GM19023 (cell line): ENCODE results near the gene DDX25.

ENCODE experiments used
- ATAC-seq: cut with Tn5 transposase; IDR thresholded peaks from one replicate; pipeline ENCODE4 v1.9.1; 2021; ENCODE audit warnings: mild to moderate bottlenecking, moderate library complexity; ENCODE audit not compliant: unreplicated experiment

Gene DDX25

DNA sequence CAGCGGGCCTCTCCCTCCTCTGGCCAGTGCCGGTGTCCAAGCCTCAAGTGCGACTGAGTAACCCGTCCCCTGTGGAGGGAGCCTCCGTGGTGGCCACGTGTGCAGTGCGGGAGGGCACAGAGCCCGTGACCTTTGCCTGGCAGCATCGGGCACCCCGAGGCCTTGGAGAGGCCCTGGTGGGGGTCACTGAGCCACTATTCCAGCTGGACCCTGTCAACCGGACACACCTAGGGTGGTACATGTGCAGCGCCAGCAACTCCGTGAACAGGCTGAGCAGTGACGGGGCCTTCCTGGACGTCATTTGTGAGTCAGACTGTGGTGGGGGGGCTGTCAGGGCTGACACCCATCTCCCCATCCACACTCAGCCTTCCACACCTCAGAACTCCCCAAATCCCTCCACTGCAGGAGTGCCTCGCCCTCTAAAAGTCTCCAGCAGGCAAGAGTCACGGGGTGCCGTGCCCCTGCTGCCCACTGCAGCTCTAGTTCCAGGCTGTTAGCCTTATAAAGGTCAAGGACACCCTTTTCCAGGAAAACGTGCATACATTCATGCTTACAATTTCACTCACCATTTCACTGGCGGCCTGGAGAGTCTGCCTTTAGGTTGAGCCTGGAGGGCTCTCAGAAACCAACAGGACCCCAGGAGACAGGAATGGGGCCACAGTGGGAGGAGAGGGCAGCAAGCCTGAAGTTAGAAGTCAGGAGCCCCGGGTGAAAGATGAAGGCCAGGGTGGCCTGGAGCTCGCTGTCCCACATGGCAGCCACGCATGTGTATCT lies 44.2 kb downstream of the DDX25 start:
- no peak for ATAC-seq

DNA sequence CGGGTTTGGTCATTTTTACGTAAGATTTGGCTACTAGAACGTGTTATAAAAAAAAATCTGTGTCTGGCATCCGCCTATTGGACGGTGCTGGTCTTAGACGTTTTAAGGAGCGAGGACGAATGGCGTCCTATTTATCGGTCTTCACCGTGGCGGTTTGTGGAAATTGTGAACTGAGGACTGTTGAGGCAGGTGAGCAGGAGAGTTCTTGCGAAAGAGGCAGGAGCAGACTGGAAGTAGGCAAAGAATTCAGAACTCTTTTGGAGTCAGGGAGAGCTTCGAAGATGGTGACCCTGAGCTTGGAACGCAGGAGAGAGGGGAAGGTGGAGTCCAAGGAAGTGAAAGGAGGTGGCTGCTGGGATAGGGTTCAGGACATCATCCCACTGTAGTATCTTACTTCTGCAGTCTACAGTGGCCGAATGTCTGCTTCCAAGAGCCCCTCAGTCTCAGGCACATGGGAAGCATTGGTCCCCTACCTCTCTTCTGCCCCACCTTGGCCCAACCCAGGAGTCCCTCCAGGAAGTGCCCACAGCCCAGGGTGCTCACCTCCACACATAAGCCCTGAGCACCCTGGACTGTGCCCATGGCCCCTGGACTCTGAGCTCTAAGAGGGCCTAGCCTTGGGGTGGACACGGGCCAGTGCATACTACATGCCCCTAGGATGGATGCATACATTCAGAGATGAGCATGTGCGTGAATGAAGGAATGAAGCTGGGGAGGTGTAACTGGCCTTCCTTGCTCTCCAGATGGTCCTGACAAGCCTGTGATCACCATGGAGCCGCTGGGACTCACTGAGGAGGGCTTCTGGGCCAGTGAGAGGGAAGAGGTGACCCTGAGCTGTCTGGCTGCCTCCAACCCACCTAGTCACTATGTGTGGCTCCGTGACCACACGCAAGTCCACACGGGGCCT lies 45.2 kb downstream of the DDX25 start:
- ATAC-seq: no peak

DNA sequence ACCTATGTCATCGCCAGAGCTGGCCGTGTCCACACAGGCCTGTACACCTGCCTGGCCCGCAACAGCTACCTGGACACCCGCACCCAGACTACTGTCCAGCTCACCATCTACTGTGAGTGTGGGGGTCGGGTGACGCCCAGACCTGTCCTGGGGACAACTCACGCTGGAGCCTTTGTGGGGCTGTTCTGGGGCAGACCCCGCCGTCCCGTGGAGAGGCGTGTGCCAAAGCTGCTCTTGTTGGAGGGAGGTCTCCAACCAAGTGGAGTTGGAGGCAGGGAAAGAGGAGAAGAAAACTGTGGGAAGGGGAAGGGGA lies 45.8 kb downstream of the DDX25 start:
- ATAC-seq: no peak

DNA sequence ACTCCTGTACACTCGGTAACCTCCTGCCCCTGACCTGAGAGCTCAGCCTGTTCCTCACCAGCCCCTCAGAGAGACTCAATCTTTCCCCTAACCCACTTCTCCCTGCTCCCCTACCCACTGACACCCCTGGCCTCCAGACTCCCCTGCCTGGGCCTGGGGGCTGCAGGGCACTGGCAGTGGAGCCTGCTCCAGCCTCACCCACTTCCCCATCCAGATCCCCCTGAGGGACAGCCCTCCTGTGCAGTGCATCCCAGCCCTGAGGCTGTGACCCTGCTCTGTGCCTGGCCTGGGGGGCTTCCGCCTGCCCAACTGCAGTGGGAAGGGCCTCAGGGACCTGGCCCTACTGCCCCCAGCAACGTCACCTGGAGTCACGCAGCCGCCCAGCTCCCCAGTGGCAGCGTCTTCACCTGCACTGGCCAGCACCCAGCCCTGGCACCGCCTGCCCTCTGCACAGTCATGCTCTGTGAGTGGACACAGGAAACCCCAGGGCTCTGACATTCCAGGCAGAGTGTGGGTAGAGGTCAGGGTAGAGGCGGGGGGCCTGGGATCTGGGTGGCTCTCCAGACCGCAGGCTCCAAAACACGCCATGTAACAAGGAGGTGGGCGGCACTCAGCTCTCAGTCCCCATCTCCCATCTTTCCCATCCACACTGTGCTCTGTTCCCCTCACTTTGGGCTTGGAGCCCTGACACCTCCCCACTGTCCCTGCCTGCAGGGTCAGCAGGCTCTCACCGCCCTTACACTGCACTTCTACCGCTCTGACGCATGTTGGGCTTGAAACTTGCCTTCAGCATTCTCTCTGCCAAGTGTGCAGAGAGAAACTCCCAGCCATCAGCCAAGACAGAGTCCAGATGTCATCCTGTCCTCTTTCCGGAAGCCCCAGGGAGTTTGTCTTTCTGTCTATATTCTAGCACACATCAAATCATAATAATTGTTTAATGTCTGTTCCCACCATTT lies 46.7 kb downstream of the DDX25 start:
- ATAC-seq: no peak

DNA sequence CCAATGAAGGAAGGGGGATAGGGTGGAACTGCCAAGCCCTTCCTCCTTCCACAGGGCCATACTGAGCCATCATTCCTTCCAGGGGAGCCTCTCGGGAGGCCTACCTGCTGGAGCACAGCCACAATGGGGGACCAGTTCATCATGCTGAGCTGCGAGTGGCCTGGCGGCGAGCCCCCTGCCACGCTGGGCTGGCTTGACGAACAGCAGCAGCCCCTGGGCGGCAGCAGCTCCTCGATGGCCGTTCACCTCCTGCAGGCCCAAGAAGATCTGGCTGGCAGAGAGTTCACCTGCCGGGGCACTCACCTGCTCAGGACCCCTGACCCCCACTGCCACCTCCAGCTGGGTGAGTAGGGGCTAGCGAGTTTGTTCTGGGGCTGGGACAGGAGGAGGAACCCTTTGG lies 47.4 kb downstream of the DDX25 start:
- ATAC-seq: no peak

DNA sequence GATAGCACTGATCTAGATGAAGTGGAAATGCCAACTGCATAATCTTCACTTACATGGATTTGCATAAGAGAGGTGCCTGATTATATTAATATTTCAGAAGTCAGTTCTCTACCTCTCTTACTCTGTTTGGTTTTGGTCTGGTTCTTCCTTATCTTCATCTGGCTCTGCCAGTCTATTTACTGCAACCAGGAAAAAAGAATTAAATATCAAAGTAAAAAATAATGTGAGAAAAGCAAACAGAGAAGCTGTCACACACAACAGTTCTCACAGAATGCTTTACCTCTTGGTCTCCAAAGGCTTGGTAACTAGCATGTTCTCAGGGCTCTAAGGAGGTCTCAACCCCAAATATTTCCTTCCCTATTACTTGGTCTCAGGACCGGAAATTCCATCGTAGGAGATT lies 48.3 kb downstream of the DDX25 start:
- ATAC-seq: no peak

DNA sequence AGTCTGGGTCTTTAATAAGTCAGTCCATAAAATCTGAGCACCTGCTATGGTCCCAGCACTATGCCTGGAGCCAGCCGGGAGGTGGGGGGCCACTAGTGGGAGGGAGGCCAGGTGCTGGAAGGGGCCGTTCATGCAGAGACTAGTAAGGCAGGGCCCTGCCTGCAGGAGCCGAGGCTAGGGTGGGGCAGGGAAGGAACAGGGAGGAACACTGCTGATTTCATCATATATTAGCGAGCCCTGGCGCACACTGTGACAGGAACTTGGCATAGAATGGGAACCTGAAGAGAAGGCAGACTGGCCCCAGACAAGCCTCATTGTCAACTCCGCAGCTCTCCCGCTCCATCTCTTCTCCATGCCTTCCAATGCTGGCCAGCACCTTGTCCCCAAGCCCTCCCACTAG lies 48.7 kb downstream of the DDX25 start:
- no peak for ATAC-seq

DNA sequence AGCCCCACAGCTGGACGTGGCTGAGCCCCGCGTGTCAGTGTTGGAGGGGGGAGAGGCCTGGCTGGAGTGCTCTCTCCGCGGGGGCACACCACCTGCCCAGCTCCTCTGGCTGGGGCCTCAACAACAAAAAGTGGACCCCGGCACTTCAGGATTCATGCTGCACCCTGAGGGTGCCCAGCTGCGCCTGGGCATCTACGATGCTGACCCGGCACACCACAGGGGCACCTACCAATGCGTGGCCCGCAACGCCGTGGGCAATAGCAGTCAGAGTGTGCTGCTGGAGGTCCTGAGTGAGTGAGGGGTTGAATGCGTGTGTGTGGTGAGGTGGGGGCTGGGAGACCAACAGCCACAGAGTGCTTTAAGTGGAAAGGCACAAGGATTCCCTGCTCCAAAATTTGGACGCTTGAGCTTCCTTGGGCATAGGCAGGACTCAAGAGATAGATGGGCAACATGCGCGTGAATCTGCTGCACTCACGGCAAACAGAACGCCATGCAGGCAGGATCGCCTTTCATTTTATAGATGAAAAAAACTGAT lies 49.2 kb downstream of the DDX25 start:
- ATAC-seq: no peak

DNA sequence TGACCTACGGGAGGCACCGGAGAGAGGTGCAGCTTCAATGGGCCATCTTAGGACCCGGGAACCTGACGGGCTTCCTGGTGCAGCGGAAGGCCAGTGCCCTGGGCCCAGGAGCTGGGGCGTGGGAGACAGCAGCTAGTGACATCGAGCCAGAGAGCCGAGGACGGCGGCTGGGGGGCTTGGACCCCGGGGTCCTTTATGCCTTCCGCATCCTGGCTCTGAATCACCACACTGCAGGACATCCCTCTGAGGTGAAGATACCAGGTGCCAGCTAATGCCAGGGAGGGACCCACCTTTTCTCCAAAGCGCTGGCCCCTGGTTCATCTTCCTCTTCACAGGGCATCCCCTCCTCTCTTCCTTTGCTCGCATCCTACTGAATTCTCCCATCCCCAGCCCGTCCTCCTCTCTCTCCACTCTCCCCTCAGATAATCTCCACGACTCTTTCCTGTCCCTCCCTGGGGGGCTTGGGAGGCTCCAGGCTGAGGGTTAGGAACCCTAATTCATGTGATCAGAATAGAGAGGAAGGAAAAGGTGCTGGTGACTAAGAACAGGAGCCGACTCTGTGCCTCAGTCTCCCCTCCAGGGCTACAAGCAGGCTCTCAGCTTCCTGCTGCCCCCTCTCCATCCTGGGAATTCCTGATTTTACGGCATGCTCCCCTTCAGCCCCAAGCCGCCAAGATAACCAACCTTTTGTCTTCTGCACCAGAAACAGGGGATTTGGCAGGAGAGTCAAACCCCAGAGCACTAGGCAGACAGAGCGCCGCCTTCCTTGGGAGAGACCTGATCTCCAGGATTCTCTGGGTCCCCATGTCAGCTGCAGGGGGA lies 50.0 kb downstream of the DDX25 start:
- no peak for ATAC-seq

DNA sequence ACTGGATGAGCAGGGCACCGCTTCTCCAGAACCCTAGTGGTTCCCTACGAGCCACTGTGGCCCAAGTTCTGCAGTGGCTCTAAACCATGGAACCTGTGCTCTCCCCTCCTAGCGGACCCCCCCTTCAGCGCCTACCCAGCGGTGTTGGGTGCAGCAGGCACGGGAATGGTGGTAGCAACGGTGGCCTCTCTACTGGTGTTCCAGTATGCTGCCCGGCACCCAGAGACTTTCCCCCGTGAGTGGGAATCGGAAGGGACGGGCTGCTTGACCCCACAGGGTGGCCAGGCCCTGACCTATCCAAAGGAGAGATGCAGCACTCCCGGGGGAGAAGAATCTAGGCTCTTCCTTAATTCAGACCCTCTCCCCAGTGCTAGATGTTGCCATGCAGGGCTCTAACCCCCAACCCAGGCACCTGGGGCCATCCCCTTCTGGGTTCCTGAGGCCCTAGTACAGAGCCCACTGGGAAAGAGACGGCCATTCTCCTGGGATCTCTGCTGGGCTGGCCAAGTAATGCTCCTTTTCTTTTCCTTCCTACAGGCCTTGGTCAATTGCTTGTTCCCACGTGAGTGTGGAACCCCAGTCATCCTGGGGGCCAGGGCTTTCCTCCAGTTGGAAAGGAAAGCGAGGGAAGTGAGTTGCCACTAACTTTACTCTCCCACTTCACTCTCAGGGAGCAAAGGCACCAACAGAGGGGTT lies 50.8 kb downstream of the DDX25 start:
- ATAC-seq: no peak

DNA sequence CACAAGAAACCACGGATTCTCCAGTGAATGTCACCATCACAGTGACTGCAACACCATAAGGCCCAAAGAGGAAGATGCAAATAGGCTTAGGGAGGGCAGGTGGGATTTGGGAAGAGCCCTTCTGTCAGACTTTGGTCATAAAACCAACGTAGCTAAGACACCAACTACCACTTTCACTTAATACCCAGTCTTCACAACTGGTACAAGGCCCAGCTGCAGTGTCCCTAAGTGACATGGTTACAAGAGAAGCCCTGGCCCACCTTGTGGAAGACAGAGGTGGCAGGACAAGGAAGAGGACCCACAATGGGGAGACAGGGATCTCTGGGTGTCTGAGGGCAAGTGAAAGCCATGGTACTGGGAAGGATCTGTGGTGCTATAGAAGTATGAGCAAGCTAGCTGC lies 51.5 kb downstream of the DDX25 start:
- no peak for ATAC-seq

DNA sequence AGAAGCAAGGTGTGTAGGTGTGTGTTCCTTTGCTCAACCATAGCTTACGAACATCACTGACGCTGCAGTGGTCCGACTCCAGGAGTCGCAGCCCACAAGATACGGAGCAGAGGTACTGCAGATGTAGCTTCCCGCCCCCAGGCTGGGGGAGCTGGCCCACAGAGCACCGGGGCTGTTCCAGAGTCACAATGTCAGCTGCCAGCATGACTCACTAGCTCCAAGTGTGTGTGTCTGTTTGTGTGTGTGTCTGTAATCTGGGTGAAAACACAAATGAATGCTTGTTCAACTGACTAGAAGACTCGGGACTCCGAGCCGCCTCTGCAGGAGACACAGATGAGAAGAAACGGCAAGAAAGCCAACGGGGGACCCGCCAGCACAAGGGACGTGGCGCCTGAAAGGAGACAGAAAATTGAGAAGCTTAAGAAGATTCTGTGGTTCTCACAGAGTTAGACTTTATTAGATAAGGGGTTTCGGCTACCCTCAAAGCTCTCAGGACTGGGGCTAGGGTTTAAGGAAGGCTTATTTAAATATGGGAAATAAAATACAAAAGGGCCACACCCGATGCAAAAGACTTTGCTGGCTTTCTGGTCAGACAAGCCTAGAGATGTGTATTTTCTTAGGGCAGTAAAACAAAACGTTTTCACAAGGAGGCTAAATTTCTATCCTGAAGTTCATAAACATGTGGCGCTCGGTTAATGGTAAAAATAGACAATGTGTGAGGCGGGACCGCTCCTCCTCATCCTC lies 52.3 kb downstream of the DDX25 start:
- no peak for ATAC-seq

DNA sequence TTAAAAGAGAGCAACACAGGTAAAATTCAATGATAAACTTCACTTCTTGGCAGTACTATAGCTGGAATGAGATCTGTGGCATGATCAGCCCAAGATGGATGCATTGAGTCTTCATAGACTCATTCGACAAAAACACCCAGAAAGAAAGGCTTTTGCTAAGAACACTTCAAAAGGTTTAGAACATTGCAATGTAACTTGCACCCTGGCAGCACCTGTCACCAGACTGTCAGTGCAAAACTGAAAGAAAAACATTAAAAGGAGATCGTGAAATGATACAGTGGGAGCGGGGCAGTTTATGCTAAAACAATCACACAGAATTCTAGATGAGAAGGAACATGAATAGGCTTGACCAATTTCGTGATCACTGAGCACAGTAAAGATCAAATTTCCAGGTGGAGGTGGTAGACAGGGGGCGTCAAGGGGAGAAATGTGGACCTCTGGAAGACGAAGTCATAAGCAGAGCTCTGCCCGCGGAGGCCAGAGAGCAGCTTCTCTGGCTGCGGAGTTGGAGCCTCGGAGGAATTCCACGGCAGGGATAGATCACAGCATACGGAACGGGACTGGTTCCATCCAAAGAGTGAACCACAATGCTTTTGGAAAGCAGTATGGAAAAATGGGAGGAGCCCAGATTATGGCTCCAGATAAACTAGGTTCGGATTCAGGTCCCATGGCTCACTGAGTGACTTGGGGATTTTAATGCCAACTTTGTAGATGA lies 53.5 kb downstream of the DDX25 start:
- ATAC-seq: no peak

DNA sequence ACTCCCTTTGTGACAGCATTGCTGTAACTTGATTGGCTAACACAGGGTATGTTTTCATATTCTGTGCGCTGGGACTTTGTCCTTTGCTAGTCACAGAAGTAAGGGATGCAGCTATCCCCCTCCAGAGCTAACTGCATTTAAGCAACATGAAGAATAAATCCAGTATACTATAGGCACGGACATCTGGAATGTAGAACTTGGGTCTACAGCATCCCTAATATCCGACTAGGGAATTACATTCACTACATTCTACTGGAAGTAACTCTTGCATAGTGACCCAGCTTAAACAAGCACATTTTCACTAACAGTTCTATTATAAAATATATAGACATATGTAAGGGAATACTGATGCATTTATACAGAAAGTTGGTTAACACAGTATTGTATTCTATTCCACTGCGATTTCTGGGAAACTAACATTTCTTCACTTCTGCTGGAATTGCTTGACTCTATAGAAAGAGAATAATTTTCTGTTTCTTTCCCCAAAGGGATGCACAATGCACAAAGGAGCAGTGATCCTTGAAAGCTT lies 54.6 kb downstream of the DDX25 start:
- ATAC-seq: no peak

DNA sequence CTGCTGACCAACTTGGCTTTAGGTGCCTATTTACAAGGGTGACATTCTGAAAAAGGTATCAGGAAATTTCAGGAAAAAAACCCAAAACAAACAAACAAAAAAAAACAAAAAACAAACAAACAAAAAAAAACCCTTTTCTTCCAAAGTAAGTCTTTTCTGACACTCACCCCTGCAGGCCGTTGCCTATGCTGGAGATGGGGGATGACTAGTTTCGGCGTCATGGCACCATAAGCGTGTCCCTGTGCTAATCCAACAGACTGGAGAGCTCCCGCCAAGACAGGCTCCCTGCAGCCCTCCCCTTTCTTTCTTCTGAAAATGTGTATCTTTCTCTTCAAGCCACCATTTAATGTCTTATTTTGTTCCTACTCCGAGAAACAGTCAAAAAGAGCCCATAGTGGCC lies 55.2 kb downstream of the DDX25 start:
- ATAC-seq: no peak

DNA sequence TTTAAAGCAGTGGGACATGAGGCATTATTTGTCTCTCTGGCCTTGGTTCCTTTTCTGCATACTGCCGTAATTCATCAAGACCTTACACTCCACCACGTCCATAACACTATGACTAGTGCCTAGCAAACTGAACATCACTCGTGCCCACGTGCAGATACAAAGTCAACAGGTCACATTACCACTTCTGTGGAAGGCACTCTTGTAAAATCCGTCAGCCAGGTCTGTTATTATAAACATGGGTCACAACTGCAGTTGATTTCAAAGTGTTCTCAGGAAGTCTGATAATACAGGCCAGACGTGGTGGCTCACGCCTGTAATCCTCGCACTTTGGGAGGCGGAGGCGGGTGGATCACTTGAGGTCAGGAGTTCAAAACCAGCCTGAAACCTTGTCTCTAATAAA lies 55.6 kb downstream of the DDX25 start:
- no peak for ATAC-seq

DNA sequence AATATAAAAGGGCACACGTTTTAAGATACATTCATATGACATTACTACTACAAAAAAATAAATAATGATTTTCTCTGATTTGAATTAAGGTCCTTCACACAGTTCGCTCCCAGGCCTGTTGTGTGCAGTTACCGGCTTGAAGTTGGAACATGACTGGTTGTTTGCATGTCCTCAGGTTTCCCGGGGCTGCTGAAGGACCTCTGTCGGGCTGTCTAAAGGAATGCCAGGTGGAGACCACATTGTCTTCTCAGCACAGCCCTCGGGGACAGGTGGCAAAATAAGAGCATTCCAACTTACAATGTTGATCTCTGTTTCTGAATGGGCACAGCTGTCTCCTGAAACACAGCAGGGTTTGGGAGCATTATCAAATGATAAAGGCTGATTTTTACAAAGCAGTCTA lies 56.5 kb downstream of the DDX25 start:
- no peak for ATAC-seq

DNA sequence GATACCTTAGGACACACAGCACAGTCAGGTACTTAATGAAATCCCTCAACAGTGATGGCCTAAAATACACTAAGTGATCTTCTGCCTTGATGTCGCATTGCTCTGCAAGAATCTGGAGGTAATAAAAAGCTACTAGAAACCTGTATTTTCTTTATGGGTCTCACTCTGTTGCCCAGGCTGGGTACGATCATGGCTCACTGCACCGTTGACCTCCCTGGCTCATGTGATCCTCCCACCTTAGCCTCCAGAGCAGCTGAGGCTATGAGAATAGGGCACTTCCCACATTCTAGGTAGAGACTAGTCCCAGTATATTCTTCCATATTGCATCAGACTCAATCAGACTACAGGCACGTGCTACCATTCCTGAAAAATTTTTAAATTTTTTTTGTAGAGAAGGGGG lies 63.2 kb downstream of the DDX25 start:
- no peak for ATAC-seq
